ENCODE data around the gene SLCO4A1. TPM values are rescaled to one million over a fixed set of nuclear protein-coding genes. Genes with fewer than 3 reads are reported as not detected.
A peak's percentile ranks its signal among the peaks of the same experiment; 100 is the strongest.

SLCO4A1 gene
- total RNA-seq, 1 experiment from 2014 or later: 48.8 TPM

GRCh38 chr20:62670156-62670555 is 27.9 kb downstream of the SLCO4A1 start:
- DNase-seq (ENCODE audit: low spot score): no peak
- no peak for TF ChIP-seq EZH2 (IDR thresholded peaks at IDR 0.05; ENCODE audit: borderline replicate concordance, low read depth, low read length, poor library complexity, severe bottlenecking)
- TF ChIP-seq CTCF (conservative IDR thresholded peaks at IDR 0.05; ENCODE audit: low read depth, low read length): no peak
- ChIA-PET POLR2A (ENCODE audit: low non-redundant PET) (no interaction called here), CTCF (no interaction called here)
- intact Hi-C loops (cut with micrococcal nuclease; ENCODE audit: unreplicated experiment): no loop called here
- Histone ChIP-seq H3K27me3 (replicated peaks; ENCODE audit: insufficient read depth, low read depth, low read length, poor library complexity) (no peaks in the 10 kb centered on the region), H3K36me3 (ENCODE audit: insufficient read depth, low read length, poor library complexity, severe bottlenecking) (peaks cover 37% of the 10 kb centered on the region), H3K9me3 (ENCODE audit: low read depth, low read length, poor library complexity, severe bottlenecking) (no peaks in the 10 kb centered on the region), H3K27ac (ENCODE audit: low read depth, low read length, poor library complexity, severe bottlenecking) (no peak overlapping the region), H3K4me3 (ENCODE audit: low read depth, low read length, poor library complexity, severe bottlenecking) (no peak overlapping the region), H3K4me1 (ENCODE audit: insufficient read depth, low read length, poor library complexity, severe bottlenecking) (no peaks in the 10 kb centered on the region)
- TSS peak; percentile 21 for BruUV-seq (replicated peaks)

GRCh38 chr20:62670998-62671397 is 28.7 kb downstream of the SLCO4A1 start:
- BruUV-seq (replicated peaks): no TSS peak
- intact Hi-C loops (cut with micrococcal nuclease; ENCODE audit: unreplicated experiment): no loop called here
- H3K36me3 ChIP-seq (ENCODE audit: insufficient read depth, low read length, poor library complexity, severe bottlenecking): peaks cover 37% of the 10 kb centered on the region
- H3K9me3 ChIP-seq (ENCODE audit: low read depth, low read length, poor library complexity, severe bottlenecking): no peaks in the 10 kb centered on the region
- TF ChIP-seq EZH2 (IDR thresholded peaks at IDR 0.05; ENCODE audit: borderline replicate concordance, low read depth, low read length, poor library complexity, severe bottlenecking) (no peak), CTCF (conservative IDR thresholded peaks at IDR 0.05; ENCODE audit: low read depth, low read length) (no peak)
- DNase-seq (ENCODE audit: low spot score): no peak
- no peaks in the 10 kb centered on the region for H3K27me3 ChIP-seq (replicated peaks; ENCODE audit: insufficient read depth, low read depth, low read length, poor library complexity)
- H3K27ac ChIP-seq (ENCODE audit: low read depth, low read length, poor library complexity, severe bottlenecking): no peak overlapping the region
- ChIA-PET CTCF (no interaction called here), POLR2A (ENCODE audit: low non-redundant PET) (no interaction called here)
- H3K4me1 ChIP-seq (ENCODE audit: insufficient read depth, low read length, poor library complexity, severe bottlenecking): no peaks in the 10 kb centered on the region
- no peak overlapping the region for H3K4me3 ChIP-seq (ENCODE audit: low read depth, low read length, poor library complexity, severe bottlenecking)

DNA sequence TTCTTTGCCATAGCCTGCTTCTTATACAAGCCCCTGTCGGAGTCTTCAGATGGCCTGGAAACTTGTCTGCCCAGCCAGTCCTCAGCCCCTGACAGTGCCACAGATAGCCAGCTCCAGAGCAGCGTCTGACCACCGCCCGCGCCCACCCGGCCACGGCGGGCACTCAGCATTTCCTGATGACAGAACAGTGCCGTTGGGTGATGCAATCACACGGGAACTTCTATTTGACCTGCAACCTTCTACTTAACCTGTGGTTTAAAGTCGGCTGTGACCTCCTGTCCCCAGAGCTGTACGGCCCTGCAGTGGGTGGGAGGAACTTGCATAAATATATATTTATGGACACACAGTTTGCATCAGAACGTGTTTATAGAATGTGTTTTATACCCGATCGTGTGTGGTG is 29.5 kb downstream of the SLCO4A1 start:
- Histone ChIP-seq H3K9me3 (ENCODE audit: low read depth, low read length, poor library complexity, severe bottlenecking) (no peaks in the 10 kb centered on the region), H3K36me3 (ENCODE audit: insufficient read depth, low read length, poor library complexity, severe bottlenecking) (peaks cover 37% of the 10 kb centered on the region), H3K27me3 (replicated peaks; ENCODE audit: insufficient read depth, low read depth, low read length, poor library complexity) (no peaks in the 10 kb centered on the region), H3K4me1 (ENCODE audit: insufficient read depth, low read length, poor library complexity, severe bottlenecking) (no peaks in the 10 kb centered on the region), H3K4me3 (ENCODE audit: low read depth, low read length, poor library complexity, severe bottlenecking) (no peak overlapping the region), H3K27ac (ENCODE audit: low read depth, low read length, poor library complexity, severe bottlenecking) (peak overlapping the region; percentile 23)
- DNase-seq (ENCODE audit: low spot score): no peak
- ChIA-PET POLR2A (ENCODE audit: low non-redundant PET) (no interaction called here), CTCF (no interaction called here)
- no TSS peak for BruUV-seq (replicated peaks)
- TF ChIP-seq CTCF (conservative IDR thresholded peaks at IDR 0.05; ENCODE audit: low read depth, low read length) (no peak), EZH2 (IDR thresholded peaks at IDR 0.05; ENCODE audit: borderline replicate concordance, low read depth, low read length, poor library complexity, severe bottlenecking) (no peak)
- intact Hi-C loops (cut with micrococcal nuclease; ENCODE audit: unreplicated experiment): no loop called here
